ENCODE measurements around the gene CWC25.

DNA sequence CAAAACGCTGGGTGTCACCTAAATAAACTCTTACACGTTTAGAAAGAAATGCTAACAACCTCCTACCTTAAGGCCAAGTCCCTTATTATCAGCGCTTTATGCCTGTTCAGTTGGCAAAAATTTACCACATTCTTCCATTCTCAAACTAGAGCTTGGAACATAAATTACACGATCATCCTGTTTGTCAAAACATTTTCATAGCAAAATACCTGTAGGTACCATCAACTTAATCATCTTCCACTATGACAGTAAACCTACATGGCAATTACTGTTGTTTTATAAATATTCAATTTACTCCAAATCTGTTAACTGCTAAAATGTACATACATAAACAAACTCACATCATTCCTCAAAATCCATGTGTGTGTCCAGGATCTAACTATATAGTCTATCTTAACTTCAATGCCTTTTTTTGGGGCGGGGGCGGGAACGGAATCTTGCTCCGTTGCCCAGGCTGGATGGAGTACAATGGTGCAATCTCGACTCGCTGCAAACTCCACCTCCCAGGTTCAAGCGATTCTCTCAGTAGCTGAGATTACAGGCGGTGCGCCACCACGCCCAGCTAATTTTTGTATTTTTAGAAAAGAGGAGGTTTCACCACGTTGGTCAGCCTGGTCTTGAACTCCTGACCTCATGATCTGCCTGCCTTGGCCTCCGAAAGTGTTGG, 24.0 kb upstream of the CWC25 start:
- TF ChIP-seq POLR2A (IDR thresholded peaks at IDR 0.05) (no peak), POLR2AphosphoS5 (IDR thresholded peaks at IDR 0.05) (no peak)
